ENCODE measurements around the gene GSTM5.

The GSTM5 gene

DNA sequence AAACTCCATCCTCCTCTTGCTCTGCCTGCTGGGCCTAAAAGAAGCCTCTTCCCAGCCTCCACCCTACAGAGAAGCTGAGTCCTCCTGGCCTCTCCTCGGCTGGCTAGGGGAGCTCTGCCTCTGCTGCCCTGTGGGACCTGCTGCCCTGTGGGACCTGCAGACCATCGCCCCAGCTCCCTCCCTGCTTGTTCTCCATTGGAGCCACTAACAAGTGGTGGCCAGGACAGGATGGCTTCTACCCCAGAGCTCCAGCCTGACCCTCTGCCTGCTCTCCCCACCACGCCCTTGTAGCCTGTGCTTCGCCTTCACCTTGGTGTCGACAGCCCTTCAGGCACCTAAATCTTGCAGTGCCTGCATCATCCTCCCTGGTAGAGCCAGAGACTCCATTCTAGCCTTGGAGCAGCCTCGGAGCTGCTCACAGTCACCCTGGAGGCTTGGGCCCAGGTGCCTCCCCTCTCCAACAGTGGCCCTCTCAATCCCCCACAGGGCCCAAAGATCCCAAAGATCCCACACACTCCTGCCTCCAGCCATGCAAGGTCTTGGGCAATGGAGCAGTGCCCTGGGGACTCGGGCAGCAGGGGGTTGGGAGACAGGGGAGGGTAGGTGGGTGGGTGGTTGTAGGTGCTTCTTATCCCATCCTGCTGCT, 48.7 kb downstream of the GSTM5 start:
- no peak for TF ChIP-seq PPARA (CRISPR knock-in tag; IDR thresholded peaks at IDR 0.05; ENCODE audit: borderline replicate concordance)
- TF ChIP-seq, protein P1, sequence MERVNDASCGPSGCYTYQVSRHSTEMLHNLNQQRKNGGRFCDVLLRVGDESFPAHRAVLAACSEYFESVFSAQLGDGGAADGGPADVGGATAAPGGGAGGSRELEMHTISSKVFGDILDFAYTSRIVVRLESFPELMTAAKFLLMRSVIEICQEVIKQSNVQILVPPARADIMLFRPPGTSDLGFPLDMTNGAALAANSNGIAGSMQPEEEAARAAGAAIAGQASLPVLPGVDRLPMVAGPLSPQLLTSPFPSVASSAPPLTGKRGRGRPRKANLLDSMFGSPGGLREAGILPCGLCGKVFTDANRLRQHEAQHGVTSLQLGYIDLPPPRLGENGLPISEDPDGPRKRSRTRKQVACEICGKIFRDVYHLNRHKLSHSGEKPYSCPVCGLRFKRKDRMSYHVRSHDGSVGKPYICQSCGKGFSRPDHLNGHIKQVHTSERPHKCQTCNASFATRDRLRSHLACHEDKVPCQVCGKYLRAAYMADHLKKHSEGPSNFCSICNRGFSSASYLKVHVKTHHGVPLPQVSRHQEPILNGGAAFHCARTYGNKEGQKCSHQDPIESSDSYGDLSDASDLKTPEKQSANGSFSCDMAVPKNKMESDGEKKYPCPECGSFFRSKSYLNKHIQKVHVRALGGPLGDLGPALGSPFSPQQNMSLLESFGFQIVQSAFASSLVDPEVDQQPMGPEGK (CRISPR knock-in tag; IDR thresholded peaks at IDR 0.05; ENCODE audit: borderline replicate concordance) = no peak
- no peak for TF ChIP-seq RARB (CRISPR knock-in tag; IDR thresholded peaks at IDR 0.05)
- TF ChIP-seq ZNF8 (CRISPR knock-in tag; IDR thresholded peaks at IDR 0.05) = no peak
- TF ChIP-seq TCF4 (CRISPR knock-in tag; IDR thresholded peaks at IDR 0.05; ENCODE audit: borderline replicate concordance) = no peak
- TF ChIP-seq, protein P2, sequence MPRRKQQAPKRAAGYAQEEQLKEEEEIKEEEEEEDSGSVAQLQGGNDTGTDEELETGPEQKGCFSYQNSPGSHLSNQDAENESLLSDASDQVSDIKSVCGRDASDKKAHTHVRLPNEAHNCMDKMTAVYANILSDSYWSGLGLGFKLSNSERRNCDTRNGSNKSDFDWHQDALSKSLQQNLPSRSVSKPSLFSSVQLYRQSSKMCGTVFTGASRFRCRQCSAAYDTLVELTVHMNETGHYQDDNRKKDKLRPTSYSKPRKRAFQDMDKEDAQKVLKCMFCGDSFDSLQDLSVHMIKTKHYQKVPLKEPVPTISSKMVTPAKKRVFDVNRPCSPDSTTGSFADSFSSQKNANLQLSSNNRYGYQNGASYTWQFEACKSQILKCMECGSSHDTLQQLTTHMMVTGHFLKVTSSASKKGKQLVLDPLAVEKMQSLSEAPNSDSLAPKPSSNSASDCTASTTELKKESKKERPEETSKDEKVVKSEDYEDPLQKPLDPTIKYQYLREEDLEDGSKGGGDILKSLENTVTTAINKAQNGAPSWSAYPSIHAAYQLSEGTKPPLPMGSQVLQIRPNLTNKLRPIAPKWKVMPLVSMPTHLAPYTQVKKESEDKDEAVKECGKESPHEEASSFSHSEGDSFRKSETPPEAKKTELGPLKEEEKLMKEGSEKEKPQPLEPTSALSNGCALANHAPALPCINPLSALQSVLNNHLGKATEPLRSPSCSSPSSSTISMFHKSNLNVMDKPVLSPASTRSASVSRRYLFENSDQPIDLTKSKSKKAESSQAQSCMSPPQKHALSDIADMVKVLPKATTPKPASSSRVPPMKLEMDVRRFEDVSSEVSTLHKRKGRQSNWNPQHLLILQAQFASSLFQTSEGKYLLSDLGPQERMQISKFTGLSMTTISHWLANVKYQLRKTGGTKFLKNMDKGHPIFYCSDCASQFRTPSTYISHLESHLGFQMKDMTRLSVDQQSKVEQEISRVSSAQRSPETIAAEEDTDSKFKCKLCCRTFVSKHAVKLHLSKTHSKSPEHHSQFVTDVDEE (CRISPR knock-in tag; IDR thresholded peaks at IDR 0.05) = no peak
- no peak for TF ChIP-seq ZFP30 (CRISPR knock-in tag; IDR thresholded peaks at IDR 0.05)
- TF ChIP-seq, protein P3, sequence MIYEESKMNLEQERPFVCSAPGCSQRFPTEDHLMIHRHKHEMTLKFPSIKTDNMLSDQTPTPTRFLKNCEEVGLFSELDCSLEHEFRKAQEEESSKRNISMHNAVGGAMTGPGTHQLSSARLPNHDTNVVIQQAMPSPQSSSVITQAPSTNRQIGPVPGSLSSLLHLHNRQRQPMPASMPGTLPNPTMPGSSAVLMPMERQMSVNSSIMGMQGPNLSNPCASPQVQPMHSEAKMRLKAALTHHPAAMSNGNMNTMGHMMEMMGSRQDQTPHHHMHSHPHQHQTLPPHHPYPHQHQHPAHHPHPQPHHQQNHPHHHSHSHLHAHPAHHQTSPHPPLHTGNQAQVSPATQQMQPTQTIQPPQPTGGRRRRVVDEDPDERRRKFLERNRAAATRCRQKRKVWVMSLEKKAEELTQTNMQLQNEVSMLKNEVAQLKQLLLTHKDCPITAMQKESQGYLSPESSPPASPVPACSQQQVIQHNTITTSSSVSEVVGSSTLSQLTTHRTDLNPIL (CRISPR knock-in tag; IDR thresholded peaks at IDR 0.05; ENCODE audit: low read depth) = no peak
- TF ChIP-seq, protein P4, sequence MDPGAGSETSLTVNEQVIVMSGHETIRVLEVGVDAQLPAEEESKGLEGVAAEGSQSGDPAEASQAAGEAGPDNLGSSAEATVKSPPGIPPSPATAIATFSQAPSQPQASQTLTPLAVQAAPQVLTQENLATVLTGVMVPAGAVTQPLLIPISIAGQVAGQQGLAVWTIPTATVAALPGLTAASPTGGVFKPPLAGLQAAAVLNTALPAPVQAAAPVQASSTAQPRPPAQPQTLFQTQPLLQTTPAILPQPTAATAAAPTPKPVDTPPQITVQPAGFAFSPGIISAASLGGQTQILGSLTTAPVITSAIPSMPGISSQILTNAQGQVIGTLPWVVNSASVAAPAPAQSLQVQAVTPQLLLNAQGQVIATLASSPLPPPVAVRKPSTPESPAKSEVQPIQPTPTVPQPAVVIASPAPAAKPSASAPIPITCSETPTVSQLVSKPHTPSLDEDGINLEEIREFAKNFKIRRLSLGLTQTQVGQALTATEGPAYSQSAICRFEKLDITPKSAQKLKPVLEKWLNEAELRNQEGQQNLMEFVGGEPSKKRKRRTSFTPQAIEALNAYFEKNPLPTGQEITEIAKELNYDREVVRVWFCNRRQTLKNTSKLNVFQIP (CRISPR knock-in tag; IDR thresholded peaks at IDR 0.05; ENCODE audit: borderline replicate concordance, low read depth) = no peak
- TF ChIP-seq OSR1 (CRISPR knock-in tag; IDR thresholded peaks at IDR 0.05) = no peak
- no peak for TF ChIP-seq ZNF70 (CRISPR knock-in tag; IDR thresholded peaks at IDR 0.05)
- no peak for TF ChIP-seq CSDC2 (CRISPR knock-in tag; IDR thresholded peaks at IDR 0.05)
- no peak for TF ChIP-seq ESRRG (CRISPR knock-in tag; IDR thresholded peaks at IDR 0.05)
- TF ChIP-seq ZFP3 (CRISPR knock-in tag; IDR thresholded peaks at IDR 0.05) = no peak
- TF ChIP-seq ZC3H10 (CRISPR knock-in tag; IDR thresholded peaks at IDR 0.05) = no peak
- TF ChIP-seq TOX (CRISPR knock-in tag; IDR thresholded peaks at IDR 0.05; ENCODE audit: borderline replicate concordance) = no peak

DNA sequence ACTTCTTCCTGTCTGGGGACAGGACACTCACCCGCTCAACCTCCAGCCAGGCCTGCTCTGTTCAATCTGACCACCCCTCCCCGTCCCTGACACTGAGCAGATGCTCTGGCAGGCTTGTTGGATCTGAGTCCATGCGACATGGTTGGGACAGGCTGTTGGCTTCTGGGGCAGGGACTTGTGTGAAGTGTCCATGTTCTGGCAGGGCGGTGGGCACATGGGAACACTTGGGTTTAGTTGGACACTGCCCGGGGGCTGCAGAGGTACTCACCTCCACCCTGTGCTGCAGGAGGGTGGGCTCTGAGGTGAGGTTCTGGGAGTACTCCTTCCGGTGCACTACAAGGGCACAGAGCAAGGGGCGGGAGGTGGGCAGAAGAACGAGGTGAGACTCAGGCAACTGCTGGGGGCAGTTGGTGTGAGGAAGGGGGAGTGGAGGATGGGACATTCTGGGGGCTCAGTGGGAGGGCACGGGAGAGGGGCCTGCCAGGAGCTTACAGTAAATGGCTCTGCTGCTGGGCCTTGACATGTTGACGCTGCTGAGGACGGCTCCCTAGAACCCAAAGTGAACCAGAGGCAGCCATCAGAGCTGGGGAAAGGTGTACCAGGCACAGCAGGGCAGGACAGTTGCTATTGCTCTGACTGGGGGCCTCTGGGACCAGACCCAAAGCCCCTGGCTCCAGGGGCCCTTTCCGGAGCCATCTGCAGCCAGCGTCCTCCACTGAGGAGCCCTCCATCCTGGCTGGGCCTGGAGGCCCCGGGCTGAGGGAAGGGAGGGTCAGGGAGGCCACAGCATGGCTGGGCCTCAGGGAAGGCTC, 49.4 kb downstream of the GSTM5 start:
- no peak for ATAC-seq
- TF ChIP-seq TOX (CRISPR knock-in tag; IDR thresholded peaks at IDR 0.05; ENCODE audit: borderline replicate concordance) (no peak), RARB (CRISPR knock-in tag; IDR thresholded peaks at IDR 0.05) (no peak), PPARA (CRISPR knock-in tag; IDR thresholded peaks at IDR 0.05; ENCODE audit: borderline replicate concordance) (no peak), ZC3H10 (CRISPR knock-in tag; IDR thresholded peaks at IDR 0.05) (no peak), ZFP30 (CRISPR knock-in tag; IDR thresholded peaks at IDR 0.05) (no peak)
- TF ChIP-seq, protein P4 (CRISPR knock-in tag; IDR thresholded peaks at IDR 0.05; ENCODE audit: borderline replicate concordance, low read depth) = no peak
- TF ChIP-seq, protein P5, sequence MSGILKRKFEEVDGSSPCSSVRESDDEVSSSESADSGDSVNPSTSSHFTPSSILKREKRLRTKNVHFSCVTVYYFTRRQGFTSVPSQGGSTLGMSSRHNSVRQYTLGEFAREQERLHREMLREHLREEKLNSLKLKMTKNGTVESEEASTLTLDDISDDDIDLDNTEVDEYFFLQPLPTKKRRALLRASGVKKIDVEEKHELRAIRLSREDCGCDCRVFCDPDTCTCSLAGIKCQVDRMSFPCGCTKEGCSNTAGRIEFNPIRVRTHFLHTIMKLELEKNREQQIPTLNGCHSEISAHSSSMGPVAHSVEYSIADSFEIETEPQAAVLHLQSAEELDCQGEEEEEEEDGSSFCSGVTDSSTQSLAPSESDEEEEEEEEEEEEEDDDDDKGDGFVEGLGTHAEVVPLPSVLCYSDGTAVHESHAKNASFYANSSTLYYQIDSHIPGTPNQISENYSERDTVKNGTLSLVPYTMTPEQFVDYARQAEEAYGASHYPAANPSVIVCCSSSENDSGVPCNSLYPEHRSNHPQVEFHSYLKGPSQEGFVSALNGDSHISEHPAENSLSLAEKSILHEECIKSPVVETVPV (CRISPR knock-in tag; IDR thresholded peaks at IDR 0.05) = no peak

More for the DNA sequence above, 48.7 kb downstream of the GSTM5 start:
- no peak for ATAC-seq
